Bronchial epithelial cell (primary cell): ENCODE measurements around the gene RGS3. TPM values are rescaled to one million over a fixed set of nuclear protein-coding genes. Genes with fewer than 3 reads are reported as not detected.
A peak's percentile ranks its signal among the peaks of the same experiment; 100 is the strongest.

Experiments
- DNase-seq: peaks from one replicate; pipeline ENCODE4 v3.0.0-alpha.2; 2010; ENCODE audit warnings: low read depth
- FAIRE-seq: peaks from 2 replicates; lab custom pipeline; 2011; peaks lifted over from hg19 to GRCh38; lab: Jason Lieb, UNC
- H3K27me3 ChIP-seq: 2 replicates; pipeline ENCODE4 v1.5.1; 2011; ENCODE audit warnings: low read length; ENCODE audit not compliant: control insufficient read depth, insufficient read depth
- H3K36me3 ChIP-seq: 2 replicates; pipeline ENCODE4 v1.5.1; 2011; ENCODE audit warnings: low read length; ENCODE audit not compliant: control insufficient read depth, insufficient read depth
- H3K4me3 ChIP-seq: 2 replicates; pipeline ENCODE4 v1.5.1; 2011; ENCODE audit warnings: mild to moderate bottlenecking, low read depth, low read length, control low read depth
- total RNA-seq: library from RNA; depleted of rRNA; stranded (reverse); fragments of >200 nt; gene quantifications from 2 replicates; pipeline ENCODE4 v1.2.1, GENCODE V29; 2014
- TF ChIP-seq, protein P1 (sequence below): IDR thresholded peaks from 2 replicates; pipeline ENCODE4 v1.5.1; 2011; ENCODE audit warnings: mild to moderate bottlenecking, moderate library complexity, low read length, control low read depth, inconsistent platforms; ENCODE audit not compliant: insufficient read depth, severe bottlenecking

The RGS3 gene
- total RNA-seq, 1 donor from 2014 or later, result 22.1 TPM

GRCh38 chr9:113597390-113598241 lies 134.1 kb downstream of the RGS3 start:
- TF ChIP-seq, protein P1, sequence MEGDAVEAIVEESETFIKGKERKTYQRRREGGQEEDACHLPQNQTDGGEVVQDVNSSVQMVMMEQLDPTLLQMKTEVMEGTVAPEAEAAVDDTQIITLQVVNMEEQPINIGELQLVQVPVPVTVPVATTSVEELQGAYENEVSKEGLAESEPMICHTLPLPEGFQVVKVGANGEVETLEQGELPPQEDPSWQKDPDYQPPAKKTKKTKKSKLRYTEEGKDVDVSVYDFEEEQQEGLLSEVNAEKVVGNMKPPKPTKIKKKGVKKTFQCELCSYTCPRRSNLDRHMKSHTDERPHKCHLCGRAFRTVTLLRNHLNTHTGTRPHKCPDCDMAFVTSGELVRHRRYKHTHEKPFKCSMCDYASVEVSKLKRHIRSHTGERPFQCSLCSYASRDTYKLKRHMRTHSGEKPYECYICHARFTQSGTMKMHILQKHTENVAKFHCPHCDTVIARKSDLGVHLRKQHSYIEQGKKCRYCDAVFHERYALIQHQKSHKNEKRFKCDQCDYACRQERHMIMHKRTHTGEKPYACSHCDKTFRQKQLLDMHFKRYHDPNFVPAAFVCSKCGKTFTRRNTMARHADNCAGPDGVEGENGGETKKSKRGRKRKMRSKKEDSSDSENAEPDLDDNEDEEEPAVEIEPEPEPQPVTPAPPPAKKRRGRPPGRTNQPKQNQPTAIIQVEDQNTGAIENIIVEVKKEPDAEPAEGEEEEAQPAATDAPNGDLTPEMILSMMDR, result no peak
- Histone ChIP-seq H3K4me3 (no peak overlapping the region), H3K36me3 (peaks cover 22% of the 10 kb centered on the region), H3K27me3 (no peaks in the 10 kb centered on the region)
- FAIRE-seq (no peak), DNase-seq (no peak)

DNA sequence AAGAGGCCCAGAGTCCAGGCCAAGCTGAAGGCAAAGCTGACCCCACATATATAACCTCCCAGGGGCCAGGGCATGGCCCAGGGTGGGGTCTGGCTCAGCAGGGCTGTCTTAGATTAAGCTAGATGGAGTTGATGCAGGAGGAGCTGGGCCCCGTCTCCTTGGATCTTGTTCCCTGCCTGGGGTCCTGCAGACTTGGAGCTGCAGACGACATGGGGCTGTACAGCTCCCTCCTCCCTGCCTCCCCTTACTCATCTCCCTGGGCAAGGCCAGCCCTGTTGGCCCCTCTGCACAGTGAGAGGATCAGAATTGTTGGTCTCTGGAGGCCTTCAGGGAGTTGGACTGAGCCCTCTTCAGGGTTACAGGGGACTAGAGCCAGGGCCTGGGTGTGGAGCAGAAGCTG lies 134.9 kb downstream of the RGS3 start:
- TF ChIP-seq, protein P1, result no peak
- FAIRE-seq (no peak), DNase-seq (no peak)
- Histone ChIP-seq H3K36me3 (peaks cover 22% of the 10 kb centered on the region), H3K27me3 (no peaks in the 10 kb centered on the region), H3K4me3 (no peak overlapping the region)

GRCh38 chr9:113598883-113599282 lies 135.4 kb downstream of the RGS3 start:
- DNase-seq, result no peak
- Histone ChIP-seq H3K36me3 (peaks cover 22% of the 10 kb centered on the region), H3K4me3 (no peak overlapping the region), H3K27me3 (no peaks in the 10 kb centered on the region)
- TF ChIP-seq, protein P1, result no peak
- FAIRE-seq, result no peak

GRCh38 chr9:113599646-113600022 lies 136.1 kb downstream of the RGS3 start:
- no peak for DNase-seq
- Histone ChIP-seq H3K27me3 (no peaks in the 10 kb centered on the region), H3K4me3 (no peak overlapping the region), H3K36me3 (peaks cover 18% of the 10 kb centered on the region)
- peak; percentile 36 for FAIRE-seq
- TF ChIP-seq, protein P1, result no peak

DNA sequence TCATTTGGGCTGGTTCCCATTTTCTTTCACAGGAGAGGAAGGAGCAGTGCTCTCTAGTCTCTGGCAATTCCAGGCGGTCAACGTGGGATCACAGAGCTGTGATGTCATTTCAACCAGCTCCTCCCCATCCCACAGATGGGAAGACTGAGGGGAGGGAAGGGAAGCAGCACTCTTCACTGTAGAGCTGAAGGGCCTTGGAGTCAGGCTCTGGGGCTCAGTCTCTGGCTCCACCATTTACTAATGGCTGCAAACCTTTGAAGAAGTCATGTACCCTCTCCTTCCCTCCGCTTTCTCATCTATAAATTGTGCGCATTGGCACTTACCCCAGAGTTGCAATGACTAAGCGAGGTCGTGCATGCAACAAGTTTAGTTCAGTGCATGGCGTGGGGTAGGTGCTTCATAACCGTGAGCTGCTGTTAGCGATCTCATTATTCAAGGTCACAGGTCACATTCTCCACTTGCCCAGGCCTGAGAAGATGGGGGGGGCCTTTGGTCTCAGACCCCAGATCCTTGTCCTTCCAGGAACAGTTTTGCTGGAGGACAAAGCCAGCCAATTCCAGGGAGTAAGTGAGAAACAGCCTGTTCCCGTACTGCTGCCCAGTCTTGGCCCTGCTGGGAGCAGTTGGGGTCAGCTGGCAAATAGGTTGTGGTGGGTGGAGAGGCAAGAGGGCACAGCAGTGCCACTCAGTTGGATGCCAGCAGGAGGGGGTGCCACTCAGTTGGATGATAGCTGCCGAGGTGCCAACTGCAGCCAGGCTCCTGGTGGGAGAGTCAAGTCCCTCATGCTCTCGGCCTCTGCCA lies 136.7 kb downstream of the RGS3 start:
- no peak for DNase-seq
- H3K4me3 ChIP-seq, result no peak overlapping the region
- H3K27me3 ChIP-seq, result no peaks in the 10 kb centered on the region
- no peak for FAIRE-seq
- TF ChIP-seq, protein P1, result no peak
- H3K36me3 ChIP-seq, result peaks cover 13% of the 10 kb centered on the region
